WTC11 (cell line): Measurements from ENCODE around the gene EPHA1.

Experiments used
- CDX4 ChIP-seq: fragments of 250-450 bp; sonication (Bioruptor Pico); IDR thresholded peaks from 2 replicates; pipeline ENCODE4 v1.9.0; 2021; ENCODE audit warnings: moderate library complexity, mild to moderate bottlenecking, inconsistent platforms, borderline replicate concordance
- CREB1 ChIP-seq: sonication (generic); formaldehyde crosslinking; IDR thresholded peaks from 2 replicates; pipeline ENCODE4 v1.8.0; 2023; ENCODE audit warnings: mild to moderate bottlenecking, missing genetic modification reagents
- CTCF ChIP-seq: fragments of 200-600 bp; IDR thresholded peaks from 2 replicates; pipeline ENCODE4 v1.8.0; 2022; ENCODE audit warnings: antibody characterized with exemption
- ERG ChIP-seq: fragments of 250-450 bp; sonication (Bioruptor Pico); IDR thresholded peaks from 2 replicates; pipeline ENCODE4 v1.8.0; 2021; ENCODE audit warnings: mild to moderate bottlenecking
- ESRRA ChIP-seq: sonication (generic); formaldehyde crosslinking; IDR thresholded peaks from 2 replicates; pipeline ENCODE4 v1.8.1; 2022; ENCODE audit warnings: mild to moderate bottlenecking, missing genetic modification reagents, borderline replicate concordance
- FOXP1 ChIP-seq: sonication (generic); formaldehyde crosslinking; IDR thresholded peaks from 2 replicates; pipeline ENCODE4 v1.8.0; 2022; ENCODE audit warnings: missing genetic modification reagents, mild to moderate bottlenecking, moderate library complexity, borderline replicate concordance
- JUN ChIP-seq: sonication (generic); formaldehyde crosslinking; IDR thresholded peaks from 2 replicates; pipeline ENCODE4 v1.8.0; 2023; ENCODE audit warnings: mild to moderate bottlenecking, missing genetic modification reagents
- MAX ChIP-seq: sonication (generic); formaldehyde crosslinking; IDR thresholded peaks from 2 replicates; pipeline ENCODE4 v1.8.0; 2022; ENCODE audit warnings: mild to moderate bottlenecking, missing genetic modification reagents
- SMAD4 ChIP-seq: sonication (generic); formaldehyde crosslinking; IDR thresholded peaks from 2 replicates; pipeline ENCODE4 v1.8.0; 2022; ENCODE audit warnings: mild to moderate bottlenecking, missing genetic modification reagents
- TCF7 ChIP-seq: sonication (generic); formaldehyde crosslinking; IDR thresholded peaks from 2 replicates; pipeline ENCODE4 v1.8.0; 2022; ENCODE audit warnings: mild to moderate bottlenecking, low read depth, missing genetic modification reagents, moderate library complexity

GRCh38 chr7:143384148-143384547 lies 24.5 kb downstream of the EPHA1 start:
- TF ChIP-seq ESRRA (no peak), CTCF (no peak), TCF7 (CRISPR knock-in tag) (no peak), CDX4 (CRISPR knock-in tag) (no peak), CREB1 (CRISPR knock-in tag) (no peak), FOXP1 (no peak), SMAD4 (CRISPR knock-in tag) (no peak), MAX (CRISPR knock-in tag) (no peak), ERG (no peak), JUN (CRISPR knock-in tag) (no peak)
